VCaP (cell line): Measurements from ENCODE around the gene RAD51B.
A peak's percentile ranks its signal among the peaks of the same experiment; 100 is the strongest.

ENCODE experiments used
- H3K27ac ChIP-seq: fragments of 450-650 bp; 2 replicates; pipeline ENCODE4 v1.5.1; 2017
- CTCF ChIP-seq: fragments of 450-650 bp; conservative IDR thresholded peaks from 2 replicates; pipeline ENCODE4 v1.5.1; 2017; ENCODE audit warnings: mild to moderate bottlenecking, moderate library complexity

Gene RAD51B

GRCh38 chr14:68309616-68310015 lies 490.0 kb downstream of the RAD51B start:
- no peak for TF ChIP-seq CTCF
- peak overlapping the region; percentile 89; the same call in 1 of the 2 replicates for H3K27ac ChIP-seq

- no peak overlapping the region for H3K27ac ChIP-seq
- no peak for TF ChIP-seq CTCF
Observed at GRCh38 chr14:68312300-68312699, 492.7 kb downstream of the RAD51B start.

GRCh38 chr14:68312884-68313610 lies 493.5 kb downstream of the RAD51B start:
- no peak overlapping the region for H3K27ac ChIP-seq
- no peak for TF ChIP-seq CTCF

GRCh38 chr14:68314642-68315041 lies 495.1 kb downstream of the RAD51B start:
- H3K27ac ChIP-seq, result no peak overlapping the region
- no peak for TF ChIP-seq CTCF

- TF ChIP-seq CTCF, result no peak
- H3K27ac ChIP-seq, result no peak overlapping the region
Observed at GRCh38 chr14:68315081-68315480, 495.5 kb downstream of the RAD51B start.

- TF ChIP-seq CTCF, result no peak
- H3K27ac ChIP-seq, result no peak overlapping the region
Observed at GRCh38 chr14:68316078-68316868, 496.7 kb downstream of the RAD51B start.

GRCh38 chr14:68317239-68317638 lies 497.7 kb downstream of the RAD51B start:
- H3K27ac ChIP-seq, result no peak overlapping the region
- no peak for TF ChIP-seq CTCF
